SK-N-SH (cell line): ENCODE data around the gene PRX.

ENCODE experiments used
- CTCF ChIP-seq: fragments of 200-600 bp; sonication (generic); IDR thresholded peaks from 2 replicates; pipeline ENCODE4 v1.6.1; 2017; ENCODE audit warnings: antibody characterized with exemption, mild to moderate bottlenecking, moderate library complexity
- ELF1 ChIP-seq: IDR thresholded peaks from 2 replicates; pipeline ENCODE4 v1.4.0; 2012
- EP300 ChIP-seq, 2 experiments: IDR thresholded peaks; 2 replicates each; pipeline versions ENCODE4 v1.4.0 to v1.6.1; 2012; ENCODE audit warnings: borderline replicate concordance in 1 of 2, low read depth in 1 of 2, low read length in 1 of 2
- EZH2phosphoT487 ChIP-seq: fragments of 200-600 bp; sonication (generic); IDR thresholded peaks from 2 replicates; pipeline ENCODE4 v1.6.1; 2017; ENCODE audit warnings: low read depth, mixed run types, mild to moderate bottlenecking, antibody characterized with exemption, moderate library complexity, borderline replicate concordance
- FOXM1 ChIP-seq: IDR thresholded peaks from 2 replicates; pipeline ENCODE4 v1.4.0; 2012; ENCODE audit warnings: low read depth, mild to moderate bottlenecking
- GABPA ChIP-seq: IDR thresholded peaks from 2 replicates; pipeline ENCODE4 v1.4.0; 2012; ENCODE audit warnings: low read depth, mild to moderate bottlenecking
- GATA2 ChIP-seq: sonication (generic); formaldehyde crosslinking; IDR thresholded peaks from 2 replicates; pipeline ENCODE4 v1.5.0; 2020; ENCODE audit warnings: mild to moderate bottlenecking, missing genetic modification reagents
- JUND ChIP-seq: IDR thresholded peaks from 2 replicates; pipeline ENCODE4 v1.4.0; 2012
- POLR2AphosphoS5 ChIP-seq: IDR thresholded peaks from 2 replicates; pipeline ENCODE4 v1.6.1; 2012; ENCODE audit warnings: low read depth, low read length
- RAD21 ChIP-seq: IDR thresholded peaks from 2 replicates; pipeline ENCODE4 v1.6.1; 2012; ENCODE audit warnings: mild to moderate bottlenecking, low read length
- SIN3A ChIP-seq: IDR thresholded peaks from 2 replicates; pipeline ENCODE4 v1.6.1; 2012; ENCODE audit warnings: low read depth, mild to moderate bottlenecking, low read length, moderate library complexity, borderline replicate concordance
- USF2 ChIP-seq: fragments of 150-350 bp; IDR thresholded peaks from 2 replicates; pipeline ENCODE4 v1.6.1; 2017; ENCODE audit warnings: antibody characterized with exemption, low read length, low read depth, borderline replicate concordance
- YY1 ChIP-seq: IDR thresholded peaks from 2 replicates; pipeline ENCODE4 v1.4.0; 2012; ENCODE audit warnings: low read depth, mild to moderate bottlenecking

GRCh38 chr19:40411125-40411842, 1.9 kb downstream of the PRX start:
- TF ChIP-seq CTCF (no peak), YY1 (no peak), POLR2AphosphoS5 (no peak), JUND (no peak), SIN3A (no peak), ELF1 (no peak), USF2 (no peak), EZH2phosphoT487 (no peak), GABPA (no peak), FOXM1 (no peak), GATA2 (CRISPR knock-in tag) (no peak), RAD21 (no peak), EP300 (IDR thresholded peaks at IDR 0.05; ENCODE audit: borderline replicate concordance in 1 of 2, low read depth in 1 of 2, low read length in 1 of 2) (no peak)
